Nephron (organoid): ENCODE data around the gene GPR160.

Experiments used
- H3K27ac Mint-ChIP-seq, 3 experiments: 2 replicates each; pipeline ENCODE4 v1.8.0; 2020; ENCODE audit warnings: mixed read lengths in 3 of 3, mild to moderate bottlenecking in 2 of 3, moderate library complexity in 1 of 3
- H3K27me3 Mint-ChIP-seq: 2 replicates; pipeline ENCODE4 v1.8.0; 2021; ENCODE audit warnings: low read depth, mild to moderate bottlenecking, moderate library complexity, mixed read lengths
- H3K36me3 Mint-ChIP-seq: 2 replicates; pipeline ENCODE4 v1.8.0; 2020; ENCODE audit warnings: low read depth, mixed read lengths
- H3K4me1 Mint-ChIP-seq: 2 replicates; pipeline ENCODE4 v1.8.0; 2020; ENCODE audit warnings: mixed read lengths
- H3K4me3 Mint-ChIP-seq, 3 experiments: 2 replicates each; pipeline ENCODE4 v1.8.0; 2020; ENCODE audit warnings: mild to moderate bottlenecking in 3 of 3, mixed read lengths in 3 of 3, moderate library complexity in 2 of 3
- H3K9me3 Mint-ChIP-seq: 2 replicates; pipeline ENCODE4 v1.8.0; 2020; ENCODE audit warnings: mixed read lengths
- TF ChIP-seq, protein P1 (sequence below), 3 experiments: fragments of 200-600 bp; sonication (generic); IDR thresholded peaks; one replicate each; pipeline ENCODE4 v1.5.0; 2021; ENCODE audit warnings: antibody characterized with exemption in 3 of 3; ENCODE audit not compliant: unreplicated experiment in 3 of 3

The GPR160 gene

DNA sequence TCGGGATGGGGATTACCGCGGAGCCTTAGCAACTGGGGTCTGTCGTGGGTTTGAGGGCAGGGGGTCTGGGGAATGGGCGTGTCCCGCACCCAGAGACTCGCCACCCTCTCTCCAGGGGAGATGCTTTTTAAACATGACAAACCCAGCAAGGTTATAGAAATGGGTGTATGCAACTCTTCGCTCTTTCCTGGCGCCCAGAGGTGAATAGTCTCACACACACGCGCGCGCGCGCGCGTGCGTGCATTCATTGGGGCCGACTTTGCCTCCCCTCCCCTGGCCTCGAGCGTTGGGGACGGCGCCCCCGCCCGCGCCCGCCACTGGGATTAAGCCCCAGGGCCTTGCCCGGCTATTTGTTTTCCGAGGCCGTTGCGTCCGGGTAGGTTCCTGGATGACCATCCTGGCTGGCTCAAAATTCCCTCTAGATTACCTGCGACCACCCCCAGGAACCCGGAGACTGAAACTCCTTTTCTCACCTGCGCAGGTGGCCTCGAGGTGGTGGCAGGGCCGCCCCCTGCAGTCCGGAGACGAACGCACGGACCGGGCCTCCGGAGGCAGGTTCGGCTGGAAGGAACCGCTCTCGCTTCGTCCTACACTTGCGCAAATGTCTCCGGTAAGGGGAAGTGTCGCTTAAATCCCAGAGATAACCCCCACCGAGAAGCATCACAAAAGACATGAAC lies 777 bp downstream of the GPR160 start:
- TF ChIP-seq, protein P1, sequence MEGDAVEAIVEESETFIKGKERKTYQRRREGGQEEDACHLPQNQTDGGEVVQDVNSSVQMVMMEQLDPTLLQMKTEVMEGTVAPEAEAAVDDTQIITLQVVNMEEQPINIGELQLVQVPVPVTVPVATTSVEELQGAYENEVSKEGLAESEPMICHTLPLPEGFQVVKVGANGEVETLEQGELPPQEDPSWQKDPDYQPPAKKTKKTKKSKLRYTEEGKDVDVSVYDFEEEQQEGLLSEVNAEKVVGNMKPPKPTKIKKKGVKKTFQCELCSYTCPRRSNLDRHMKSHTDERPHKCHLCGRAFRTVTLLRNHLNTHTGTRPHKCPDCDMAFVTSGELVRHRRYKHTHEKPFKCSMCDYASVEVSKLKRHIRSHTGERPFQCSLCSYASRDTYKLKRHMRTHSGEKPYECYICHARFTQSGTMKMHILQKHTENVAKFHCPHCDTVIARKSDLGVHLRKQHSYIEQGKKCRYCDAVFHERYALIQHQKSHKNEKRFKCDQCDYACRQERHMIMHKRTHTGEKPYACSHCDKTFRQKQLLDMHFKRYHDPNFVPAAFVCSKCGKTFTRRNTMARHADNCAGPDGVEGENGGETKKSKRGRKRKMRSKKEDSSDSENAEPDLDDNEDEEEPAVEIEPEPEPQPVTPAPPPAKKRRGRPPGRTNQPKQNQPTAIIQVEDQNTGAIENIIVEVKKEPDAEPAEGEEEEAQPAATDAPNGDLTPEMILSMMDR (IDR thresholded peaks at IDR 0.05; ENCODE audit: unreplicated experiment in 3 of 3) = no peak
- no peak overlapping the region for H3K27ac Mint-ChIP-seq
- peaks cover 5% of the 10 kb centered on the region for H3K4me1 Mint-ChIP-seq
- H3K27me3 Mint-ChIP-seq = peaks cover 67% of the 10 kb centered on the region
- peak overlapping the region; percentile 85 to 87 (median 86) for H3K4me3 Mint-ChIP-seq
- H3K36me3 Mint-ChIP-seq = no peaks in the 10 kb centered on the region
- H3K9me3 Mint-ChIP-seq = no peaks in the 10 kb centered on the region

DNA sequence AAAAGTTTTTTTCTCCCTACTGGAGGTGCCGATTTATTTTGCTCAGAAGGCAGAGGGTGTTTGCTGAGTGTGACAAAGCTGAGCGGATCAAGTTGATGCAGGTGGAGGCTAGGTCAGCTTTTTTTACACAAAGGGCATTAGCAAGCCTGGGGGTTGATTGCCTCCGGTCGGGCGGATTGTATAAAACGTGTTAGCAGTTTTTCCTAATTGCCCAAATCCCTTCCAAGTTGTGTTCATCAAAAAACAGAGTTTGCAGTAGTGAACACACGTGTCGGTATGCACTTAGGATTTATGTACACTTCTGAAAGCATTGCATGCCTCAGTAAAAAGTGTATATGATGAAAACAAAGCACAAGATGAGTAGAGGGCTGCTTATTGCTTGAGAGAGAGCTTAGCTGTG lies 2.6 kb downstream of the GPR160 start:
- peak overlapping the region in 1 of 3 experiments; percentile 10 for H3K27ac Mint-ChIP-seq
- H3K9me3 Mint-ChIP-seq = no peaks in the 10 kb centered on the region
- peaks cover 5% of the 10 kb centered on the region for H3K4me1 Mint-ChIP-seq
- H3K36me3 Mint-ChIP-seq = no peaks in the 10 kb centered on the region
- peak overlapping the region; percentile 28 to 62 (median 62) for H3K4me3 Mint-ChIP-seq
- TF ChIP-seq, protein P1 (IDR thresholded peaks at IDR 0.05; ENCODE audit: unreplicated experiment in 3 of 3) = no peak
- peaks cover 71% of the 10 kb centered on the region for H3K27me3 Mint-ChIP-seq

DNA sequence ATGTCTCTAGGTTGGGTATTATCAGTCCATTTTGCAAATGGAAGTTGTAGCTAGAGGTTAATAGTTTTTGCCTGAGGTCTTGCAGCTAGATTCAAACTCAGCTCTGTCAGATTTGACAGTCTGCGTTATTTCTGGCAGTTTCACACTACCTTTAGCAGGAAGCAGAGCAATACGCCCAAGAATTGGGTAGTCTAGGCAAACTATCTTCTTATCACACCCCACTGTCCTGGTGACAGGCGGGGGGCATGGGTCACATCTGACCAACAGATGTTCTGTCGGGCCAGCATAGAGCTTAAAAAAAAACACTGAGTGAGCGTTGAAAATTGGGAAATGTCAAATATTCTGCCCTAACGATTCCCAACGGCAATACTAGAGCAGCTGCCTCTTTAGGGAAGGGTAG lies 5.7 kb downstream of the GPR160 start:
- no peak overlapping the region for H3K4me3 Mint-ChIP-seq
- H3K9me3 Mint-ChIP-seq = no peaks in the 10 kb centered on the region
- no peaks in the 10 kb centered on the region for H3K36me3 Mint-ChIP-seq
- peaks cover 5% of the 10 kb centered on the region for H3K4me1 Mint-ChIP-seq
- no peak overlapping the region for H3K27ac Mint-ChIP-seq
- TF ChIP-seq, protein P1 (IDR thresholded peaks at IDR 0.05; ENCODE audit: unreplicated experiment in 3 of 3) = no peak
- peaks cover 54% of the 10 kb centered on the region for H3K27me3 Mint-ChIP-seq

DNA sequence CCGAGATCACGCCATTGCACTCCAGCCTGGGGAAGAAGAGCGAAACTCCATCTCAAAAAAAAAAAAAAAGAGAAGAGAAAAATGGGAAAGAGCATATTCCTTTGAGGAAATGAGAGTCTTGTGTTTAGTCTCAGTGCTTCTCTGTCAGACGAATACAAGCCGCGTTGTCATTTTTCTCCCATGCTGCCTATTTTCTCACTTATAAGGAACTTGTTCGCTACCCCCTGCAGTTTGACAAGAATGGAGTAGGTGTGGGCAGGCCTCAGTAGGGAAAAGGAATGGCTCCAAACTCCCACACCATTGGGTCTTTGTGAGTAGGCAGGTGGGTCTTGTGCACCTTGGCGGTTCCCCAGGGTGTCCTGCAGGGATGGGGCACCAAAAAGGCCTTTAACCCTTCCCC lies 6.5 kb downstream of the GPR160 start:
- Mint-ChIP-seq H3K9me3 (no peaks in the 10 kb centered on the region), H3K4me1 (peaks cover 5% of the 10 kb centered on the region), H3K27ac (no peak overlapping the region), H3K4me3 (no peak overlapping the region), H3K36me3 (no peaks in the 10 kb centered on the region), H3K27me3 (peaks cover 46% of the 10 kb centered on the region)
- TF ChIP-seq, protein P1 (IDR thresholded peaks at IDR 0.05; ENCODE audit: unreplicated experiment in 3 of 3) = no peak

DNA sequence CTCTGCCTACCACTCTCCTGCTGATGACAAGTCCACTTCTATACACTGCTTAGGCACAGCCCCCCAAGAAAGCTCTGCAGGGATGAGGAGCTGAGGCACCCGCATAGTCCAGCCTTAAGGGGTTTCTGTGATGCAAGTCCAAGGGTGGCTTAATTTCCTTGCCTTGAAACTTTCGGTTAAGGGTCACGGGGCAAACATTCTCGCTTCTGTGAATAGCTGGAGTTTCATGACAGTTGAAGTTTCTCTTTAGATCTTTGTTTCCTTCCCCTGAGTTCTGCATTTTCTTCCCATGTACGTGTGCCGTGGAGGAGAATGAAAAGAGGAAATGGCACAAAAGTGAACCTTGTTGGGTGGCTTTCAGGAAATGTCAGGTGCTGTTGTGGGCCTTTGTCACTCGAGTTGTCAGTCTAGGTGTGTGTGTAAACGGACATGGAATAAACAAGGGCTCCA lies 7.0 kb downstream of the GPR160 start:
- Mint-ChIP-seq H3K9me3 (no peaks in the 10 kb centered on the region), H3K4me3 (no peak overlapping the region), H3K36me3 (no peaks in the 10 kb centered on the region), H3K4me1 (peaks cover 5% of the 10 kb centered on the region), H3K27ac (peak overlapping the region in 2 of 3 experiments; percentile 80 to 86), H3K27me3 (peaks cover 41% of the 10 kb centered on the region)
- TF ChIP-seq, protein P1 (IDR thresholded peaks at IDR 0.05; ENCODE audit: unreplicated experiment in 3 of 3) = no peak
